Hematopoietic multipotent progenitor cell treated with erythropoietin and hydrocortisone succinate and interleukin-3 and kit ligand, for 15 days (in vitro differentiated cells): ENCODE results near the gene CCDC92B.
"Not testable (repeated sequence)": the region's sequence is repeated elsewhere in the genome, so short reads cannot be mapped to it uniquely, and the experiment has no call there.

Experiments
- DNase-seq: peaks from one replicate; pipeline ENCODE4 v3.0.0-alpha.2; 2015; ENCODE audit warnings: low spot score

CCDC92B gene

GRCh38 chr17:2703606-2704005, 45.8 kb downstream of the CCDC92B start:
- no peak for DNase-seq

- no peak for DNase-seq
These were observed 46.3 kb downstream of the CCDC92B start for GRCh38 chr17:2703181-2703580.

- no peak for DNase-seq
These were observed 47.3 kb downstream of the CCDC92B start for GRCh38 chr17:2701996-2702741.

- DNase-seq, result no peak
These were observed 48.1 kb downstream of the CCDC92B start for GRCh38 chr17:2701161-2701995.

GRCh38 chr17:2700491-2701141, 48.8 kb downstream of the CCDC92B start:
- no peak for DNase-seq

GRCh38 chr17:2700030-2700490, 49.4 kb downstream of the CCDC92B start:
- no peak for DNase-seq

- DNase-seq, result not testable (repeated sequence)
These were observed 50.1 kb downstream of the CCDC92B start for GRCh38 chr17:2699216-2699805.

GRCh38 chr17:2697611-2698162, 51.8 kb downstream of the CCDC92B start:
- DNase-seq, result no peak

- no peak for DNase-seq
These were observed 53.3 kb downstream of the CCDC92B start for GRCh38 chr17:2695961-2696760.

- no peak for DNase-seq
These were observed 54.0 kb downstream of the CCDC92B start for GRCh38 chr17:2695243-2695960.

- DNase-seq, result no peak
These were observed 54.8 kb downstream of the CCDC92B start for GRCh38 chr17:2694381-2695242.

GRCh38 chr17:2693561-2694380, 55.7 kb downstream of the CCDC92B start:
- DNase-seq, result no peak

- DNase-seq, result no peak
These were observed 56.7 kb downstream of the CCDC92B start for GRCh38 chr17:2692781-2693135.

- no peak for DNase-seq
These were observed 57.3 kb downstream of the CCDC92B start for GRCh38 chr17:2691965-2692780.

- no peak for DNase-seq
These were observed 58.2 kb downstream of the CCDC92B start for GRCh38 chr17:2691069-2691871.

GRCh38 chr17:2690165-2691068, 59.0 kb downstream of the CCDC92B start:
- no peak for DNase-seq
